SU-DHL-6 (cell line): ENCODE measurements around the gene RAP1GAP.

Experiments
- H2AFZ ChIP-seq: fragments of 200-600 bp; sonication (generic); 2 replicates; pipeline ENCODE4 v1.6.1; 2014; ENCODE audit warnings: low read depth, mild to moderate bottlenecking, moderate library complexity, mixed read lengths, antibody characterized with exemption, low read length; ENCODE audit not compliant: severe bottlenecking
- H3F3A ChIP-seq: fragments of 200-600 bp; shearing (Covaris generic); 2 replicates; pipeline ENCODE4 v1.6.0; 2016; ENCODE audit warnings: antibody characterized with exemption, mild to moderate bottlenecking; ENCODE audit not compliant: insufficient read depth
- H3K27ac ChIP-seq: fragments of 200-600 bp; sonication (generic); 2 replicates; pipeline ENCODE4 v1.5.1; 2016; ENCODE audit warnings: low read depth, mild to moderate bottlenecking, low read length, moderate library complexity, mixed read lengths
- H3K27me3 ChIP-seq: fragments of 200-600 bp; sonication (generic), shearing (Covaris generic); 2 replicates; pipeline ENCODE4 v1.6.0; 2014; ENCODE audit warnings: mild to moderate bottlenecking, low read length
- H3K36me3 ChIP-seq: fragments of 200-600 bp; sonication (generic); 2 replicates; pipeline ENCODE4 v1.6.1; 2014; ENCODE audit warnings: mild to moderate bottlenecking, low read length, mixed read lengths
- H3K4me2 ChIP-seq: fragments of 300-600, 200-600 bp; shearing (Covaris generic), sonication (generic); 2 replicates; pipeline ENCODE4 v1.6.0; 2014; ENCODE audit warnings: low read length, low read depth, mild to moderate bottlenecking; ENCODE audit not compliant: poor library complexity, severe bottlenecking
- H3K4me3 ChIP-seq: fragments of 200-600 bp; sonication (generic); 2 replicates; pipeline ENCODE4 v1.5.1; 2014; ENCODE audit warnings: antibody characterized with exemption, low read length, mild to moderate bottlenecking, mixed read lengths; ENCODE audit not compliant: insufficient read depth, poor library complexity, severe bottlenecking
- H3K79me2 ChIP-seq: fragments of 200-600 bp; sonication (generic); 2 replicates; pipeline ENCODE4 v1.6.1; 2014; ENCODE audit warnings: mild to moderate bottlenecking, low read length, moderate library complexity; ENCODE audit not compliant: insufficient read depth
- H3K9ac ChIP-seq: fragments of 200-600 bp; sonication (generic); 2 replicates; pipeline ENCODE4 v1.7.0; 2014; ENCODE audit warnings: mild to moderate bottlenecking, low read length
- H3K9me2 ChIP-seq: fragments of 200-600 bp; sonication (generic); replicated peaks from 2 replicates; pipeline ENCODE4 v1.6.1; 2014; ENCODE audit warnings: low read length; ENCODE audit not compliant: insufficient read depth
- H3K9me3 ChIP-seq: fragments of 200-600 bp; sonication (generic); 2 replicates; pipeline ENCODE4 v1.6.1; 2014; ENCODE audit warnings: low read length, mixed read lengths; ENCODE audit not compliant: insufficient read depth
- H4K20me1 ChIP-seq: fragments of 200-600 bp; sonication (generic); 2 replicates; pipeline ENCODE4 v1.6.1; 2014; ENCODE audit warnings: low read depth, mild to moderate bottlenecking, antibody characterized with exemption, low read length, moderate library complexity, mixed read lengths
- CTCF ChIP-seq: fragments of 200-600 bp; sonication (generic); IDR thresholded peaks from one replicate; pipeline ENCODE4 v1.5.1; 2017; ENCODE audit warnings: antibody characterized with exemption, mild to moderate bottlenecking, low read length, moderate library complexity; ENCODE audit not compliant: insufficient read depth, poor library complexity, severe bottlenecking
- EZH2phosphoT487 ChIP-seq: fragments of 200-600 bp; sonication (generic), shearing (Covaris generic); conservative IDR thresholded peaks from 2 replicates; pipeline ENCODE4 v1.6.1; 2018; ENCODE audit warnings: mild to moderate bottlenecking, antibody characterized with exemption, low read length, moderate library complexity, mixed read lengths

The RAP1GAP gene

GRCh38 chr1:21665711-21666575 is 3.2 kb downstream of the RAP1GAP start:
- Histone ChIP-seq H3K9me3 (no peaks in the 10 kb centered on the region), H3K4me3 (no peak overlapping the region), H3K9ac (no peak overlapping the region), H3K36me3 (no peaks in the 10 kb centered on the region), H3K27me3 (no peaks in the 10 kb centered on the region), H3K79me2 (no peaks in the 10 kb centered on the region), H4K20me1 (no peaks in the 10 kb centered on the region), H3K9me2 (no peaks in the 10 kb centered on the region), H2AFZ (no peak overlapping the region), H3K4me2 (no peak overlapping the region), H3F3A (no peaks in the 10 kb centered on the region), H3K27ac (no peak overlapping the region)
- TF ChIP-seq EZH2phosphoT487 (no peak), CTCF (no peak)

- Histone ChIP-seq H2AFZ (no peak overlapping the region), H3K27ac (no peak overlapping the region), H3K9ac (no peak overlapping the region), H3F3A (no peaks in the 10 kb centered on the region), H3K4me2 (no peak overlapping the region), H3K36me3 (no peaks in the 10 kb centered on the region), H4K20me1 (no peaks in the 10 kb centered on the region), H3K27me3 (no peaks in the 10 kb centered on the region), H3K79me2 (no peaks in the 10 kb centered on the region), H3K9me3 (no peaks in the 10 kb centered on the region), H3K4me3 (no peak overlapping the region), H3K9me2 (no peaks in the 10 kb centered on the region)
- TF ChIP-seq EZH2phosphoT487 = no peak
- TF ChIP-seq CTCF = no peak
These were observed 4.2 kb downstream of the RAP1GAP start for GRCh38 chr1:21664806-21665588.

- H3K27ac ChIP-seq = no peak overlapping the region
These were observed 5.0 kb downstream of the RAP1GAP start for GRCh38 chr1:21663951-21664805.

More at GRCh38 chr1:21663951-21664805, 5.0 kb downstream of the RAP1GAP start:
- Histone ChIP-seq H3K9ac (no peak overlapping the region), H3K4me3 (no peak overlapping the region), H3K36me3 (no peaks in the 10 kb centered on the region), H3K9me3 (no peaks in the 10 kb centered on the region), H3K79me2 (no peaks in the 10 kb centered on the region), H3K4me2 (no peak overlapping the region), H3K9me2 (no peaks in the 10 kb centered on the region), H4K20me1 (no peaks in the 10 kb centered on the region), H3F3A (no peaks in the 10 kb centered on the region), H2AFZ (no peak overlapping the region), H3K27me3 (no peaks in the 10 kb centered on the region)
- no peak for TF ChIP-seq CTCF
- TF ChIP-seq EZH2phosphoT487 = no peak
